ENCODE data around the gene BCL2A1.
"Not testable (repeated sequence)": the region's sequence is repeated elsewhere in the genome, so short reads cannot be mapped to it uniquely, and the experiment has no call there.

The BCL2A1 gene

DNA sequence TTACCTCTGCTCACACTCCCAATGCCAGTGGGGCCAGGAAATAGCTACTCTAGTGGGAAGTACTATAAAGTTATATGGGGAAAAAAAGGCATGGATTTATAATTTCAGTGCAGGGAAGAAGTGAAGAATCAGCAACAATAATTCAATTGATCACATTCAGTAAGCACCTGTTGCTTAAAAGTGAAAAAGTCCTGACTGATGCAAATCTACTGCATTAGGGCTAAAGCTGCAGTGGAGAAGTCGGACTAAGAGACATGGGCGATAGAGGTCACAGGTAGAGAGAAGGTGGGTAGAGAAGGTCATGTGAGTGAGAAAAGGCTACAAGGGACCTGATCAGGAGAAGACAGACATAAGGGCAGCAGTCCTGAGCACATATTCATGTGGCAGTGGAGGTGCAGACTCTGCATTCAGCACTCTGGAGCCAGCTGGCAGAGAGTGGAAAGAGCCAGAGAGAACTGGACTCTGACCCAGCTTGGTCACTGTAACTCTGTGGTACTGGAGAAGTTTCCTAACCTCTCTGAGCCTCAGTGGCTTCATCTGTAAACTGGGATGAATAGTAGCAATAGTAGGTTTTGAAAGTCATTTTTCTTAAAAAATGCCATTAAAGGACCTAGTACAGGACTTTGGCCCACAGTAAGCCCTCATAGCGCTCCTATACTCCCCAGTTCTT is 17.6 kb upstream of the BCL2A1 start:
- DNase-seq = no peak

DNA sequence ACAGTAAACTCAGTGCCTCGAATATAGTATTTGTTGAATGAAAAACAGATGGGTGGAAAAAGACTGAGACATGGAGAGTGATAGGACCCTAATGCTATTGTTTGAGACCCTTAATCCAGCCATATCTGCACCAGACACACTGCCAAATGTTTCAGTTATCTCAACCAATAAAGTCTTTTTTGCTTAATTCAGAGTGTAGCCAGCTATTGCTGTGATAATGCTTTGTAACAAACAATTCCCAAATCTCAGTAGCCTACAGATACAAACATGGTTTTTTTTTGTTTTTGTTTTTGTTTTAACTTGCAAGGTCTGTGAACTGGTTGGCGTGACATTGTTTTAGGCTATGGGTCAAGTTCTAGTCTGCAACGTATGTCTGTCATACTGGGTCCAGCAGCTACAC is 17.0 kb upstream of the BCL2A1 start:
- DNase-seq = no peak

DNA sequence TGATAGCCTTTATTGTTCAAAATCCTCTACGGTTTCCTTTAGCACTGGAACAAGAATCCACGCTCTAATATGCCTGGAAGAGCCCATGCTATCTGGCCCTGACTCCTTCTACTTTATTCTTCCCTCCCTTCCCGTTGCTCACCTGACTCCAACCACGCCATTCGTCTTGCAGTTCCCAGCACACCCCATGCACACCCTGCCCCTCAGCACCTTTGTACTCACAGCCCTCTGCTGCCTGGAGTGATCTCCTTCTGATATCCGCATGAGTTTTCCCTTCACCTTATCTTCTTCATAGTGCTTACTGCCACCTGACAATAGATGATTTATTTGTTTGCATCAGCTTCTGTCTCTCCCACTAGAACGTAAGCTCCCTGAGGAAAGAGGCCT is 16.6 kb upstream of the BCL2A1 start:
- DNase-seq = no peak

DNA sequence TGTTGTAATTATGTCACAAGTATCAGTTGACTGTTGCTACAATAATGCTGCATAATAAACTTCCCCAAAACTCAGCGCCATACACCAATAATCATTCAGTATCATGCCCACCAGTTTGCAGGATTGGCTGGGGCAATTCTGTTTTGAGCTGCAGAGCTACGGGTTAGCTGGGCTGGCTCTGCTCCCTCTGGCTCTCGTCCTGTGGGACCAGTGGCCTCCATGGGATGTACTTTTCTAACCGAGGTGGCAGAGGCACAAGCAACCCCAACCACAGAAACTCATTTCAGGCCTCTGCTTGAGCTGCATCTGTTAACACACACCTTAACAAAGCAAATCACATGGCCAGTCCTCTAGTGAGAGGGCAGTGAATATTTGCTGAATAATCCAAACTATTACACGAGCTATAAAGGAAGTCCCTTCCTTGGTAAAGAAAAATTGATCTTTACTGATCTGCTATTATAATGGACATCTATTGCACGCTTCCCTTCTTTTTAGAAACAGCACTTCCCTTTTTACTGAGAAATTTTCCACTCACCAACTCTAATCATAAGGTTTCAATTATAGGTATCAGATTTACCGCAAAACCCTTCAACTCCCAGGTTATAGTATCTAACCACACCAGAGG is 10.9 kb upstream of the BCL2A1 start:
- no peak for DNase-seq

DNA sequence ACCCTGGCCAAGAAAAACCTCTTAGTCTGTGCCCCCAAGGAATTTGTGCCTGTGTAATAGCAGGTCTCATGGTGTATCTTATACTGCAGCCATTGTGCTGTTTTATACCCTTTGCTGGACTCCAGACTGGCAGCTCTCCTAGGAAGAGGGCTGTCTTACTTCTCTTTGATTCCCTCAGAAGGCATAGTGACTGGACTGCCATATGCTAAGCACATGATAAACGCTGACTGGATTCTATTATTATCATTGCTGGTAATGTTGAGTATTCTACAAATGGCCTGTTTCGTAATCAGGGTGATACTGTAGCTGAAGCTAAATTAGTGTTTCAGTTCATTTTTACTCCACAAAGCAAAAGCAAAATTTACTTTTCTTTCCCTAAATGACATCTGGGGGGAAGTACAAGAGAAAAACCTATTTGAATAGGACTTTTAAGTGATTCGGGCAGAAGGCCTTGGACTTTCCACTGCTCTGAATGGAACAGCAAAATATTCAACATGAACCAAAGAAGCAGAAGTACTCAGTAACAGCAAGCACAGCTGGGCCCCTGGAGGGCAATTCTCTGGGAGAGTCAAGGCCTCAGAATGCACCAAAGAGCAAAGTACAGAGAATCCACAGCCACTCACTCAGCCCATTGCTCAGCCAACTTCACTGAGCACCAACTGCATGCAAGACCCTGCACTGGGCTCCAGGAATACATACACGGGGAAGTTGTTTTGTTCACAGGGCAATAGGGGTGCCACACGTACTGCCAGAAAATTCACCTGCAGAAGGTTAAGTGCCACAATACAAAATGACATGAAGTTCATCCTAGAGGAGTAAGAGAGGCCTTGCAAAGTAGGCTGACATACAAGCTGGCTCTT is 7.9 kb upstream of the BCL2A1 start:
- no peak for DNase-seq

DNA sequence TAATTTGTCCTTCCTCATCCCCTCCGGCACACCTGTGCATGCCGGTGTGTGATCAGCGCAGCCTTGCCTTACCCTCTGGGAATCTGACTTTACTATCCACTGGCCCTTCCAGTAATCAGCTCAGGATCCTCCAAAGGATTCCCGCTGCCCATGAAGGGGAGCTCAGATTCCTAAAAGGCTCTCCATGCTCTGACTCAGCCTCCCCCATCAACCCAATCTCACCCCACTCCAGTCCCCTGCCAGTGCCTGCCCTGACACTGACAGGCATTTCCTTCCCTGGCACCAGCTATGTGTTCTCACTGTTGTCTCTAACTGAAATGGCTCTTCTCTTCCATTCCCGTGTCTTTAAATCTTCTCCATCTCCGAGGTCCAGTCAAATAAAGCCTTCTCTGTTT is 7.3 kb upstream of the BCL2A1 start:
- no peak for DNase-seq

DNA sequence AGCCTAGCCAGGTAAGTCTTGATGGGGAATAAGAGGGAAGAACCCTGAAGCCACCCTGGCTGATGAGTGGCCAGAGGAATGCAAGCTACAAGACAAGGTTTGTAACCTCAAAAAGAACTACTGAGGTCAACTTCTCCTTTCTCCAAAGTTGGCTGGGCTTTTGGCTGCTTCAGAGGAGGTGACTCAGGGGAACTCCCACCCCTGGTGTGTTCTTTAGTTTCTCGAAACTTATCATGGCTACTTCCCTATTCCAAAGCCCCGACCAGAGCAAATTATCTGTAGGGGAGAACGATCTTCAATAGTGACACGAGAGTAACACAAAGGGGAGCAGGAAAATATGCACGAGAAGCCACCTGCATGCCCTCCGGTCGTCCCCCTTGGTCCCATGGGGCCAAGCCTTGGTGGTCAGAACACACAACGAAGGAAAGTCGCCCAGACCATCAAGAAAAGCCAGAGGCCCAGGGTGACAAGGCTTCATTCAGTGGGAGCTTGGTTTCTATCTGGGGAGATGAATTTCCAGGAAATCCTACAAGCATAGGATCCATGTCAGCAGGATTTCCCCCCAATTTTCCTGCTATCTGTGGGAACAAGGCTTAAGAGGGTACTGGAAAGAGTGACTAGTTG is 6.5 kb upstream of the BCL2A1 start:
- no peak for DNase-seq

DNA sequence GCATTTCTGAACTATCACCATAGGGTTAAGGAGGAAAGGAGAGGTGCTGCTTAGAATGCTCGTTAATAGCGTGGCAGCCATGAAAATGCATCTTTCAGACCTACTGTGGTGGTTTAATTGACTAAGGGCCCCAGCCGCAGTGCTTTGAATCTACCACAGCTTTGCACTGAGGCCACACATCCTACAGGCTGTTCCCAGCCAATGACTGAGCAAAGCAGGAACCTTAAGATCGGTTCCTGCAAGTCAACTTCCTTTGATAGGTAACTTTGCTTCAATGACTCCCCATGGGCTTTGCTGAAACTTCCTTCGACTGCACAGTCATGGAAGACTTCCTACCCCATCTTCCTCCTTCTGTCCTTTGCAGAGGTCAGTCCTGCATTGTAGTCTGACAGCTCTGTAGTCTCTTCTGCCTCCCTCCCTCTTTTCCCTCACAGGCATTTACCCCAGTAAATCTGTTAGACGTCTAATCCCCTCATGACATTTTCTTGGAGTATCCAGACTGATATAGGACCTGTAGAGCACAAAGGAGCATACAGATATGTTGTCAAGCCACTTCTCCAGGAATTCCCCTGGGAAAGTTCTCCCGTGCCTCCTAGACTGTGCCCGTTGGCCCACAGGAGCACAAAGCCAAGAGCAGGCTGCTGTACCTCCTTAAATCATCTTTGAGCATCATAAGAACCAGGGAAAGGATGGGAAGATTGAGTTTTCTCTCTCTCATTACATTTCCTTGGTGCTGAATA is 2.6 kb upstream of the BCL2A1 start:
- DNase-seq = no peak

DNA sequence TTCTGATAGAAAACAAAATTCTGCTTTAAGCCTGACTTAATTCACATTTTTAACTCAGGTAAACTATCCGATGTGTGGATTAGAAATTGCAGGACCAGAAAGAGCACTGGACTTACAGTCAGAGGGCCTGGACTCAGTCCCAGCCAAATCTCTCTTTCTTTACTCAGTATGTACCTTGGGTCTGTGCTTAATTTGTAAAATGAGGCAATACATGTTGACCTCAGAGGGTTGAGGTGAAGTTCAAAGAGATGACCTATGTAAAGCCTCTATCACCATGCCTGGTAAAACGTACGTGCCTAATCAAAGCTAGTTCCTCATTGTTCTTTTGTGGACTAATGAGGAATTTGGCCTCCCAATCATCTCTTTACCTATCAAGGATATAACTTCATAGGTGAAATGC is 1.9 kb upstream of the BCL2A1 start:
- no peak for DNase-seq

DNA sequence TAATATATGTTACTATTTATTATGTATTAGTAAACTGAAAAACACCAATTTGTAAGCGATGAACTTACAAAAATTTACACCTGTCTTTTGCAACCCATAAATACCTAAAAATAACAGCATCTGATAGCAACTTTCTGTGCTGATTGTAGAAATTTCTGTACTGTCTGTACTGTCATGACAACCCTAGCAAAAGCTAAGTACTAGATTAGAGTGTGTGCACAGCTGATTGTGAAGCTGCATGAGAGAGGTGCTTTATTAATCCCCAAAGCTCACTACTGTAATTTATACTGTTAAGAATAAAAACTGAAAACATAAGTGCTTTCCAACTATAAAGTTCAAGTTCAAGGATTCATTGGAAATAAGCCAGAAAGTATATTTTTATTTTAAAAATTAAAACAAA is 815 bp downstream of the BCL2A1 start:
- DNase-seq = no peak

DNA sequence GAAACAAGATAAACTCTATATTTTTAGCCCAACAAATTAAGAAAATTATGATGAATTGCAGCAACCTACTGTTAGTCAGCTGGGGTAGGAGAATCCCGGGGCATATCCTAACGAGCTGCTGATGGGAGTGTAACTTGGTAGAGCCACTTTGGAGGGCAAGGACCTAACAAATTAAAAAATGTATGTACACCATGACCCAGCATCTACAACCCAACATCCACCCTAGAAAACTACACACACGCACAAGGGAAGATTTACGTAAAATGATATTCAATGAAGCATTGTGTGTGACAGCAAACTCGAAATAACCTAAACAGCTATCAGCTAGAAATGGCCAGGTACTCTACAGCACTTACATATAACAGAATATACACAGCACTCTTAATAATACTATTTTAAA is 1.9 kb downstream of the BCL2A1 start:
- no peak for DNase-seq

DNA sequence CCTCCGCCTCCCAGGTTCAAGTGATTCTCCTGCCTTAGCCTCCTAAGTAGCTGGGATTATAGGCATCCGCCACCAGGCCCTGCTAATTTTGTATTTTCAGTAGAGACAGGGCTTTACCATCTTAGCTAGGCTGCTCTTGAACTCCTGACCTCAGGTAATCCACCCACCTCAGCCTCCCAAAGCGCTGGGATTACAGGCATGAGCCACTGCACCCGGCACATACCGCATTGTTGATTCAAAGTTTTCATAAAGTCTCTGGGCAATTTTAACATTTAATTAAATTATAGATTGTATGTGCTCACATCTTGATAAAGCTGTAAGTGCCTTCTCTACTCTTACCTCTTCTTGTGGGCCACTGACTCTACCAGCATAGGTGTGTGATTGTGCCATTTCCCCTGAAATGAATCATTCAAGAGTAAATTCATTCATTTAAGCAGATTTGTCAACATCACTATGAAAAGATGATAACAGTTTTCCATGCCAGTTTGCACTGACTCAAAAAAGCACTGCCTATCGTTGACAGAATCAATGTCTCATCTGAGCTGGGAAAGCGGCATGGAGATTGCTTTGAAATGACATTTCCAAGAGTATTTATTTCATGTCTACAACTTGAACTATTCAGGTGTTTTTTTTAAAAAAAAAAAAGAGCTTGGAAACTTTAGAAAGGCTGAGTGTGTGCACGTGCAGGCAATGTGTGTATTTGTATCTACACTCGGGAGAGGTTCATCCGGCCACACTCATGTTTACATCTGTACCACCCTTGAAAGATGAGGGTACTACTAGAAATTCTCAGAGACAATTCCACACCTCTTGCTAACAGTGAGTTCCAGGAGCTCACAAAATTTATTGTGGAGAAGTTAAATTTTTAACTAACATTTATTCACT is 3.5 kb downstream of the BCL2A1 start:
- no peak for DNase-seq

DNA sequence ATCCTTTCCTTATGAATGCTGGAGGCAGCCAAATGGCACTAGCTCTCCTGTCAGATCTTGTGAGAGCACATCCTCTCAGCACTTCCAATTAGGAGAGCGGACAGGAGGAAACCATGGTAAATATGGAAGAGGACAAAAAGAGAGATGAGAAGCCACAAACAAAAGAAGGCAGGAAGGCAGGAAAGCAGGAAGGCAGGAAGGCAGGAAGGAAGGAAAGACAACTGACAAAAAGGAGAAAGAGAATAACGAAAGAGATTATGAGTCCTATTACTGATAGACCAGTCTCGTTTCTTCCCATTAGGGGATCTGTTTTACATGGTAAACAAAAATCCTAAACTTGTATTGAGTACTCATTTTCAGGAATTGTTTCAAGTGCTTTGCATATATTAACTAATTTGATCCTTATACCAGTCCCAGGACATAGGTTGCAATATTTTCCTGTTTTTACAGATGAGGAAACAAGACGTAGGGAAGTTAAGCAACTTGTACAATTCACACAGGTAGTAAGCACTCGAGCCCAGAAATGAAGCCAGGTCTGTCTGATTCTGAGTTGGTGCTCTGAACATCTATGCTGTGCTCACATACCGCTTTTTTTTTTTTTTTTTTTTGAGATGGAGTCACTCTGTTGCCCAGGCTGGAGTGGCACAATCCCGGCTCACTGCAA is 4.2 kb downstream of the BCL2A1 start:
- DNase-seq = no peak

DNA sequence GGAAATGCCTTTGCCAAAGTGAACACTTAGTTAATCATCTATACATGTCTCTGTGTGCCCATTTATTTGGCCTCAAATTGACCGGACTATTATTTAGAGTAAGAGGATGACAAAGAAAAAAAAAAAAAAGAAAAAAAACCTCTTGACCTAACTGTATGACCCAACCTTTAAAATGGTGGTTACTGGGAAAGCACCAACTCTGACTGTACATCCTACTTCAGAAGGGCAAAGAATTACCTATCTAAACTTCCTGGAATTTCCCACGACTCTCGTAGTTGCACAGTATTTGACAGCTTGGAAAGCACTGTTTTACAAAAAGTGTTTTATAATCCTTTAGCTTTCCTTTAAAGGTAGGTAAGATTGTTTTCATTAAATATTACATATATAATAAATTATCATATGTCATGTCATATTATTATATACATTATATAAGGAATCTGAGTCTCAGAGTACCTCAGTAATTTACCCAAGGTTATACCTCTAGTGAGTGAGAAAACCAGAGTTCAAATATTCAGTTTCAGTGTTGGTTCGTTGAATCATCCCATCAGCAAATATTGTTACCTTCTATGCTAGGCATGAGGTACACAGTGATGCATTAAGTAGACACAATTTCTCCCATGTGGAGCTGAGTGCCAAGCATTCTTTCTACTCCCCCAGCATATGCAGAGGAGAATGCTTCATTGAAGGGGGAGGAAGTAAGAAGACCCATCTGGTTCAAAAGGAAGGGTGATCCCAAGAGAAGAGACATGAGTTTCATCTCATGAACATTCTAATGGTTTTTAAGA is 5.0 kb downstream of the BCL2A1 start:
- DNase-seq = no peak

DNA sequence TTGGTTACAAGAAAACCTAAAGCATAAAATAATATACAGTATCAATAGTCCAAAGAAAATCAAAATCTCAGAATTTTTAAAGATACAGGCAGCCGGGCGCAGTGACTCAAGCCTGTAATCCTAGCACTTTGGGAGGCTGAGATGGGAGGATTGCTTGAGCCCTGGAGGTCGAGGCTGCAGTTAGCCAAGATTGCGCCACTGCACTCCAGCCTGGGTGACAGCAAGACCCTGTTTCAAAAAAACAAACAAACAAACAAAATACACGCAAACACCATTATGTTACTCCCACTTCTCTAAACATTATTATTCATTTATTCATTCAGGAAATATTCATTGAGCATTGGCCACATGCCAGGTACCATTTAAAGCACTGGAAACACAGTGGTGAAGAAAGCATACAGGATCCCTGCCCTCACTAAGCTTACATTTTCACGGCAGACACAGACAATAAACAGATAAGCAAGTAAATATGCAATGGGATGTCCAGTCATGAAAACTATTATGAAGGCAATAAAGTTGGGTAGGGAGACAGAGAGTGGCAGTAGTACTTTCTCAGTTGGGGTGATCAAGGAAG is 6.7 kb downstream of the BCL2A1 start:
- DNase-seq = no peak

DNA sequence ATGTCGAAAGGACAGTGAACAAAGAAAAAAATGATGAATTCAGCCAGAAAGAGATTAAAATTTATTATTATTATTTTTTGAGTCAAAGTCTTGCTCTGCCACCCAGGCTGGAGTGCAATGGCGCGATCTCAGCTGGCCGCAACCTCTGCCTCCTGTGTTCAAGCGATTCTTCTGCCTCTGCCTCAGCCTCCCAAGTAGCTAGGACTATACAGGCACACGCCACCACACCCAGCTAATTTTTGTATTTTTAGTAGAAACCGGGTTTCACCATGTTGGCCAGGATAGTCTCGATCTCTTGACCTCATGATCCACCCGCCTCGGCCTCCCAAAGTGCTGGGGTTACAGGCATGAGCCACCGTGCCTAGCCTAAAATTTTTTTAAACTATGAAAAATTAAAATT is 8.1 kb downstream of the BCL2A1 start:
- not testable (repeated sequence) for DNase-seq

DNA sequence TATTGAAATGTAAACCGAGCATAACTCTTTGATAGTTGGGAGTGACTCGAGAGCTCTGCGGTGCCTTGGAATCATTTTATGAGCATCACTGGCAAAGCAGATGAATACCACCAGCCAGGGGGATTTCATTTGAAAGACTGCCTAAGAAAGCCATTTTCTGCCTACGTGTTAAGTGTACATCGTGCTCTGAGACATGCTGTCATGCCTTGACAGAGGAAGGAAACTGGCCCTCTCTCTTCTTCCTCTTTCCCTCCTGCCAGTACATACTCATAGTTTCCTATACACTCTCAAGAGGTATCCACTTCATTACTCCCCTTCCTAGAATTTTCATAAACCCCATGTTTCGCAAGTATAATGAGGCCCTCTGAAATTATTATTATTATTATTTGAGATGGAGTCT is 8.8 kb downstream of the BCL2A1 start:
- no peak for DNase-seq

DNA sequence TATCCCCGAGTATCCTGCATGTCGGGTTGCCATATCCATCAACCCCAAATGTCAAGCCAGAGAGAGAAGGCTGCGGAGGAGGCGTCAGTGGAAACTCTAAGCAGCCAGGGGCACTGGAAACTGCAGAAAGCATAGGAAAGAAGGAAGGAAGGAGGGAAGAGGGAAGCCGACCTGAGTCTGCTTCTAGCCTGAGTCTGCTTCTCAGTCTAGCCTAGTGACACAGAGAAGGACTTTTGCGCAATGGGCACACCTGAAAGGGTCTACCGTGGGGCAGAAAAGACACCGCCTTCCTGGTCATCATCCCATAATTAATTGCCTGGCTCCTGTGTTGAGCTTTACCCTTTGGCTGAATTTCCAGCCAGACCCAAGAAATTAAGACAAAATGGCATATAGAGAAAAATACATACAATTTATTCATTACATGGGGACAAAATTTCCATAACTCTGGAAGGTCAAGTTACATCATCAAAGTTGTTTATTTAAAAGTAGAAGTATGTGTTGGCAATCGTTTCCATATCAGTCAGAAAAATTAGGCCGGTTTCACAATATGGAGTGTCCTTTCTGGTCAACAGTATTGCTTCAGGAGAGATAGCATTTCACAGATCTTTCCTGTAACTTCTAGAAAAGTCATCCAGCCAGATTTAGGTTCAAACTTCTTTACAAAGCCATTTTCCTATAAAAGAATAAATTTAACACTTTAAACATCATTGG is 10.3 kb downstream of the BCL2A1 start:
- DNase-seq = no peak

DNA sequence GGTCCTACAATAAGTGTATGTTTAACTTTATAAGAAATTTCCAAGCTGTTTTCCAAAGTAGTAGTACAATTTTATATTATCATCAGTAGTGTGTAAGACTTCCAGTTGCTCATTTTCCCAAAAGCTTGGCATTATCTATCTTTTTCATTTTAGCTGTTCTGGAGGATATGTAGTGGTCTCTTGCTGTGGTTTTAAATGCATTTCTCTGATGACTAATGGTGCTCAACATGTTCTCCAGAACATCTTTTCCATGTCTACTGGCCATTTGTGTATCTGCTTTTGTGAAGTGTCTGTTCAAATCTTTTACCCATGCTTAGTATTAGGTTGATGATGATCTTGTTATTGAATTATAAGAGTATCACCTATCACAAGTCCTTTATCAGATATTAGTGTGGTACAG is 13.3 kb downstream of the BCL2A1 start:
- no peak for DNase-seq

Measured in effector CD4-positive, alpha-beta T cell (primary cell).